H1 (cell line): Measurements from ENCODE around the gene CSRNP3. TPM values are rescaled to one million over a fixed set of nuclear protein-coding genes. Genes with fewer than 3 reads are reported as not detected.

Experiments used
- CTCF ChIA-PET: fragments of 300-600 bp; sonication (Branson Sonifier 250); formaldehyde crosslinking; loops from one replicate; lab custom pipeline; 2021; ENCODE audit not compliant: partially characterized antibody; lab: Charles Lee
- POLR2A ChIA-PET: fragments of 300-600 bp; sonication (Branson Sonifier 250); formaldehyde crosslinking; loops from one replicate; lab custom pipeline; 2021; ENCODE audit warnings: inconsistent platforms; ENCODE audit not compliant: partially characterized antibody; lab: Charles Lee
- DNase-seq, 2 experiments: peaks; one replicate each; pipeline versions ENCODE4 v3.0.0 to v3.0.0-alpha.2; 2010 to 2022; ENCODE audit warnings: low spot score in 2 of 2, low read depth in 1 of 2, mixed read lengths in 1 of 2
- FAIRE-seq: peaks from 2 replicates; lab custom pipeline; 2011; peaks lifted over from hg19 to GRCh38; lab: Jason Lieb, UNC
- H2AFZ ChIP-seq: 2 replicates; pipeline ENCODE4 v1.8.1; 2012; ENCODE audit warnings: low read length, inconsistent platforms
- H2AK5ac ChIP-seq: 2 replicates; pipeline ENCODE4 v1.6.1; 2013; ENCODE audit warnings: low read depth, low read length
- H2BK120ac ChIP-seq: replicated peaks from 2 replicates; pipeline ENCODE3; 2013; ENCODE audit warnings: low read depth, low read length, inconsistent platforms
- H2BK12ac ChIP-seq: 2 replicates; pipeline ENCODE4 v1.6.1; 2013; ENCODE audit warnings: low read depth, low read length
- H2BK15ac ChIP-seq: 2 replicates; pipeline ENCODE4 v1.6.1; 2013; ENCODE audit warnings: low read length
- H2BK20ac ChIP-seq: 2 replicates; pipeline ENCODE4 v1.6.1; 2013; ENCODE audit warnings: low read length
- H2BK5ac ChIP-seq: 2 replicates; pipeline ENCODE4 v1.6.1; 2013; ENCODE audit warnings: low read depth, low read length
- H3K14ac ChIP-seq: 2 replicates; pipeline ENCODE4 v1.6.1; 2013; ENCODE audit warnings: inconsistent platforms; ENCODE audit not compliant: insufficient read length
- H3K18ac ChIP-seq: 2 replicates; pipeline ENCODE4 v1.6.1; 2013; ENCODE audit warnings: low read length; ENCODE audit errors: extremely low read depth
- H3K23ac ChIP-seq: 2 replicates; pipeline ENCODE4 v1.6.1; 2013; ENCODE audit warnings: inconsistent platforms; ENCODE audit not compliant: insufficient read length
- H3K23me2 ChIP-seq: 2 replicates; pipeline ENCODE4 v1.6.1; 2013; ENCODE audit warnings: low read depth, low read length
- H3K27ac ChIP-seq: 2 replicates; pipeline ENCODE4 v1.6.1; 2011; ENCODE audit warnings: low read depth, low read length, inconsistent platforms
- H3K27me3 ChIP-seq, 4 experiments: replicated peaks in 1 of 4; 1 replicate in 1 of 4; 2 replicates in 3 of 4; pipeline versions ENCODE4 v1.6.1 to v1.8.1; 2011 to 2013; ENCODE audit warnings: low read length in 3 of 4, mild to moderate bottlenecking in 3 of 4, inconsistent platforms in 2 of 4, mixed read lengths in 2 of 4, moderate library complexity in 1 of 4; ENCODE audit not compliant: control insufficient read depth in 3 of 4, insufficient read depth in 3 of 4; ENCODE audit errors: extremely low read depth in 1 of 4
- H3K36me3 ChIP-seq, 4 experiments: 2 replicates each; pipeline versions ENCODE4 v1.6.1 to v1.8.1; 2011 to 2013; ENCODE audit warnings: mild to moderate bottlenecking in 4 of 4, low read length in 3 of 4, moderate library complexity in 2 of 4, control low read depth in 1 of 4, inconsistent platforms in 1 of 4; ENCODE audit not compliant: insufficient read depth in 4 of 4, control insufficient read depth in 2 of 4
- H3K4ac ChIP-seq: replicated peaks from 2 replicates; pipeline ENCODE3; 2013; ENCODE audit warnings: low read length, low read depth, mixed read lengths, inconsistent platforms; ENCODE audit not compliant: insufficient read length
- H3K4me1 ChIP-seq, 4 experiments: replicated peaks in 1 of 4; 1 replicate in 1 of 4; 2 replicates in 3 of 4; pipeline versions ENCODE4 v1.6.1 to v1.8.1; 2011 to 2013; ENCODE audit warnings: low read length in 3 of 4, inconsistent platforms in 2 of 4, mixed read lengths in 1 of 4; ENCODE audit not compliant: insufficient read depth in 4 of 4, control insufficient read depth in 3 of 4
- H3K4me2 ChIP-seq, 2 experiments: 2 replicates each; pipeline versions ENCODE4 v1.6.1 to v1.8.1; 2011 to 2013; ENCODE audit warnings: low read depth in 2 of 2, low read length in 2 of 2, control low read depth in 1 of 2, inconsistent platforms in 1 of 2, mild to moderate bottlenecking in 1 of 2; ENCODE audit not compliant: insufficient read depth in 1 of 2
- H3K4me3 ChIP-seq, 4 experiments: fragments of 200-600, 300-600 bp in 1 of 4; sonication (generic), shearing (Covaris generic), sonication (Bioruptor Twin) in 1 of 4; 2 replicates each; pipeline versions ENCODE4 v1.5.1 to v1.8.1; 2011 to 2016; ENCODE audit warnings: low read length in 4 of 4, low read depth in 3 of 4, control low read depth in 2 of 4, inconsistent platforms in 2 of 4, mild to moderate bottlenecking in 2 of 4, mixed read lengths in 1 of 4, moderate library complexity in 1 of 4; ENCODE audit not compliant: insufficient read depth in 2 of 4; ENCODE audit errors: extremely low read depth in 1 of 4
- H3K56ac ChIP-seq: replicated peaks from 2 replicates; pipeline ENCODE3; 2013; ENCODE audit warnings: low read depth, mild to moderate bottlenecking, mixed read lengths, low read length, inconsistent platforms; ENCODE audit not compliant: insufficient read length
- H3K79me1 ChIP-seq: 2 replicates; pipeline ENCODE4 v1.6.1; 2013; ENCODE audit warnings: low read depth, low read length, control low read depth
- H3K79me2 ChIP-seq, 2 experiments: 2 replicates each; pipeline versions ENCODE4 v1.6.1 to v1.8.1; 2012 to 2013; ENCODE audit warnings: low read length in 2 of 2, mild to moderate bottlenecking in 2 of 2, inconsistent platforms in 1 of 2; ENCODE audit not compliant: insufficient read depth in 2 of 2, control insufficient read depth in 1 of 2
- H3K9ac ChIP-seq, 4 experiments: replicated peaks in 1 of 4; 1 replicate in 1 of 4; 2 replicates in 3 of 4; pipeline versions ENCODE4 v1.6.1 to v1.8.1; 2011 to 2013; ENCODE audit warnings: low read depth in 3 of 4, low read length in 3 of 4, control low read depth in 2 of 4, mild to moderate bottlenecking in 2 of 4, moderate library complexity in 2 of 4, inconsistent platforms in 1 of 4; ENCODE audit errors: extremely low read depth in 1 of 4
- H3K9me3 ChIP-seq, 2 experiments: 2 replicates each; pipeline versions ENCODE4 v1.6.1 to v1.8.1; 2012 to 2013; ENCODE audit warnings: mild to moderate bottlenecking in 2 of 2, moderate library complexity in 2 of 2, control low read depth in 1 of 2, inconsistent platforms in 1 of 2, low read depth in 1 of 2, low read length in 1 of 2, mixed read lengths in 1 of 2; ENCODE audit not compliant: insufficient read depth in 2 of 2
- H4K20me1 ChIP-seq, 2 experiments: replicated peaks in 1 of 2; 2 replicates each; pipeline versions ENCODE3 to v1.8.1; 2011 to 2013; ENCODE audit warnings: inconsistent platforms in 2 of 2, low read length in 2 of 2, mild to moderate bottlenecking in 1 of 2; ENCODE audit not compliant: insufficient read depth in 2 of 2, control insufficient read depth in 1 of 2
- H4K5ac ChIP-seq: 2 replicates; pipeline ENCODE4 v1.6.1; 2013; ENCODE audit warnings: low read length, low read depth, mixed read lengths, inconsistent platforms; ENCODE audit not compliant: insufficient read length
- H4K8ac ChIP-seq: 2 replicates; pipeline ENCODE4 v1.8.0; 2013; ENCODE audit warnings: mild to moderate bottlenecking, moderate library complexity, low read length, inconsistent platforms; ENCODE audit not compliant: insufficient read depth; ENCODE audit errors: extremely low read depth
- H4K91ac ChIP-seq: replicated peaks from 2 replicates; pipeline ENCODE3; 2013; ENCODE audit warnings: low read length, mixed read lengths, inconsistent platforms; ENCODE audit not compliant: insufficient read length
- ASH2L ChIP-seq: fragments of 200-600, 300-600 bp; sonication (generic); IDR thresholded peaks from one replicate; pipeline ENCODE4 v1.7.1; 2017; ENCODE audit warnings: low read length
- CEBPB ChIP-seq: IDR thresholded peaks from 2 replicates; pipeline ENCODE4 v1.6.1; 2012; ENCODE audit warnings: low read depth, low read length
- KDM4A ChIP-seq: IDR thresholded peaks from one replicate; pipeline ENCODE4 v1.7.1; 2012; ENCODE audit warnings: low read depth, mild to moderate bottlenecking, moderate library complexity, low read length, inconsistent platforms; ENCODE audit not compliant: severe bottlenecking
- KDM5A ChIP-seq: fragments of 200-600 bp; IDR thresholded peaks from 2 replicates; pipeline ENCODE4 v1.7.1; 2012; ENCODE audit warnings: mild to moderate bottlenecking, low read length, inconsistent platforms, mixed read lengths
- NANOG ChIP-seq: IDR thresholded peaks from 2 replicates; pipeline ENCODE4 v1.6.1; 2011; ENCODE audit warnings: low read length, low read depth, mild to moderate bottlenecking, inconsistent platforms; ENCODE audit not compliant: insufficient read depth, poor library complexity, severe bottlenecking
- POLR2AphosphoS5 ChIP-seq: IDR thresholded peaks from 2 replicates; pipeline ENCODE4 v1.6.1; 2011; ENCODE audit warnings: low read depth, low read length
- RFX5 ChIP-seq: IDR thresholded peaks from 2 replicates; pipeline ENCODE4 v1.6.1; 2011; ENCODE audit warnings: low read depth, low read length, improper control_type of control experiment, borderline replicate concordance
- SAP30 ChIP-seq: fragments of 300-600 bp; sonication (generic); IDR thresholded peaks from 2 replicates; pipeline ENCODE4 v1.7.1; 2012; ENCODE audit warnings: low read length, moderate library complexity, mild to moderate bottlenecking, inconsistent platforms; ENCODE audit not compliant: insufficient read depth, insufficient replicate concordance
- SP1 ChIP-seq: IDR thresholded peaks from 2 replicates; pipeline ENCODE4 v1.6.1; 2011; ENCODE audit warnings: low read depth, low read length
- ZNF274 ChIP-seq: IDR thresholded peaks from 2 replicates; pipeline ENCODE4 v1.7.0; 2012; ENCODE audit warnings: low read length, borderline replicate concordance; ENCODE audit errors: extremely low read depth
- WGBS, 2 experiments: shearing (Covaris generic) in 1 of 2; methylation state at CpG; one replicate each; pipeline versions ENCODE4 v1.1.6 to v1.1.7; 2013 to 2015; ENCODE audit warnings: low lambda C conversion rate in 2 of 2, mixed read lengths in 2 of 2, inconsistent platforms in 1 of 2, low coverage in 1 of 2, missing lambda C conversion rate in 1 of 2; ENCODE audit not compliant: insufficient replicate concordance in 2 of 2, insufficient coverage in 1 of 2, insufficient read length in 1 of 2; ENCODE audit errors: extremely low coverage in 1 of 2, missing lambda C conversion rate in 1 of 2; 5-methylcytosine and 5-hydroxymethylcytosine counted together
- polyA plus RNA-seq, 7 experiments: library from polyadenylated mRNA; depleted of rRNA in 3 of 7; stranded (reverse) in 5 of 7; unstranded in 2 of 7; fragments of >200 nt in 5 of 7; fragments of 200-250 nt in 2 of 7; gene quantifications; 1 replicate in 5 of 7; 2 replicates in 1 of 7; 4 replicates in 1 of 7; pipeline versions ENCODE4 v1.2.1 to v1.2.3, GENCODE V29; 2011 to 2013; ENCODE audit warnings: missing spikeins in 2 of 7, mixed read lengths in 2 of 7
- total RNA-seq: library from RNA; stranded (reverse); fragmentation: NEBNext Ultra II Directional; extraction: Animal tissue kit (Norgen Biotek cat#: 25700); gene quantifications from 2 replicates; pipeline ENCODE4 v1.2.1, GENCODE V29; 2021

CSRNP3 gene
- total and polyA plus RNA-seq, 2 of the 8 experiments (the other 6 are each of a cell fraction or from before 2014, with no cell fraction given): 1.3 to 6.5 TPM

DNA sequence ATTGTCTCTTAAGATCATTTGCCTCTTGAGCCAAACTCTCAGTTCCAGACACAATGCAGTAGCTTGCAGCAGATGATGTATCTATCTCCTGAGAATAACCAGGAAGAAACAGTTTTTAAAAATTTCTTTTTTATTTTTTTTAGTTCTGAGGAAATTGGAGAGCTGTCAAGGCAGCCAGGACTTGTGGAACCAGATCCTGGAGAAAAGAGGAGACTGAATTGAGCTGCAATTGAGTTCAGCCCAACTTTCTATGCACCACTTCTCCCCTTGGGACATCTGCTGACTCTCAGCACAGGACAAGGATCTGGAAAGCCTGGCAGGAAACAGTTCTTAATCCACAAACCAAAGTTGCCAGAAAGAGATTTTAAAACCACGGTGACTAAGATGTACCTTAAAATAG, 13.5 kb upstream of the CSRNP3 start:
- Histone ChIP-seq H3K23me2 (no peaks in the 10 kb centered on the region), H2BK20ac (no peak overlapping the region), H3K14ac (no peak overlapping the region), H4K8ac (no peak overlapping the region), H2BK12ac (no peak overlapping the region), H4K5ac (no peak overlapping the region), H3K9me3 (no peaks in the 10 kb centered on the region), H2BK15ac (no peak overlapping the region), H3K27me3 (no peaks in the 10 kb centered on the region), H3K4ac (no peak overlapping the region), H3K4me3 (no peak overlapping the region), H2AK5ac (no peak overlapping the region), H3K4me1 (no peaks in the 10 kb centered on the region), H4K91ac (no peak overlapping the region), H3K79me2 (no peaks in the 10 kb centered on the region), H3K79me1 (no peaks in the 10 kb centered on the region), H3K4me2 (no peak overlapping the region), H3K36me3 (no peaks in the 10 kb centered on the region), H3K9ac (no peak overlapping the region), H3K23ac (no peak overlapping the region), H2AFZ (no peak overlapping the region), H2BK120ac (no peak overlapping the region), H3K18ac (no peak overlapping the region), H4K20me1 (no peaks in the 10 kb centered on the region), H3K27ac (no peak overlapping the region), H3K56ac (no peak overlapping the region), H2BK5ac (no peak overlapping the region)
- FAIRE-seq (no peak), DNase-seq (no peak)
- CTCF ChIA-PET: interaction anchor here (0.8 kb wide), 1 partner anchor 491 kb away, joined by 3 read pairs; no protein-coding TSS in a partner anchor
- WGBS, 2 experiments: 95% methylated on average over 1 of the region's 1 CpG; no CpG with 5 or more reads in 1 of the 2 experiments
- POLR2A ChIA-PET: no interaction called here
- TF ChIP-seq ZNF274: no peak
- no peak for TF ChIP-seq POLR2AphosphoS5
- TF ChIP-seq CEBPB: no peak
- TF ChIP-seq KDM5A: no peak
- no peak for TF ChIP-seq ASH2L
- no peak for TF ChIP-seq KDM4A
- no peak for TF ChIP-seq SAP30
- no peak for TF ChIP-seq SP1
- no peak for TF ChIP-seq NANOG
- TF ChIP-seq RFX5: no peak
